ENCODE results near the gene NPR2.

NPR2 gene

DNA sequence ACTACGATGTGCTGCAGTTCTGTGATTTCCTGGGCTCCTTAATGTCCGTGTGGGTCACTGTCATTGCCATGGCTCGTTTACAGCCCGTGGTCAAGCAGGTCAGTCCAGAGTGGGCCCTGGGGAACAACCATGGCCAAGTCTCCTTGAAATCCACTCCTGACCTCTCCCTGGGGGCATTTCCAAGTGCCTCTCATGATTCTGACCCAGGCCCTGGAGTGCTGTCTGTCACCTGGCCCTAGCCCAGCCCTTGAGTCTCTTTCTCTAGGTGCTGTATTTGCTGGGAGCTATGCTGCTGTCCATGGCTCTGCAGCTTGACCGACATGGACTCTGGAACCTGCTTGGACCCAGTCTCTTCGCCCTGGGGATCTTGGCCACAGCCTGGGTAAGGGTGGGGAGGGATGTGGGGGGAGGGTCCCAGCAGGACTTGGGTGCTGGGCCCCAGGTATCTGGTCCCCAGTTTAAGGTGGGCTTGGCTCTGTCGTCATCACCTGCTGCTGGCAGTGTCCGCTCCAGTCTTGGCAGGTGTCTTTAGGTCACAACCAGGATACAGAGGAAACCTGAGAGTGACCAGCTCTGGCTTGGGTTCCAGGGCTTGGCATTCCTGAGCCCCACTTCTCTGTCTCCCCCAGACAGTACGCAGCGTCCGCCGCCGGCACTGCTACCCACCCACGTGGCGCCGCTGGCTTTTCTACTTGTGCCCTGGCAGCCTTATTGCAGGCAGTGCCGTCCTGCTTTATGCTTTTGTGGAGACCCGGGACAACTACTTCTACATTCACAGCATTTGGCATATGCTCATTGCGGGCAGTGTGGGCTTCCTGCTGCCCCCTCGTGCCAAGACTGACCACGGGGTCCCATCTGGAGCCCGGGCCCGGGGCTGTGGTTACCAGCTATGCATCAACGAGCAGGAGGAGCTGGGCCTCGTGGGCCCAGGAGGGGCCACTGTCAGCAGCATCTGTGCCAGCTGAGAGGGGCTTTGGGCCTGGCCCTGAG, 61.8 kb downstream of the NPR2 start:
- no peak for DNase-seq (ENCODE audit: extremely low read depth in 1 of 2, low read depth in 1 of 2)

DNA sequence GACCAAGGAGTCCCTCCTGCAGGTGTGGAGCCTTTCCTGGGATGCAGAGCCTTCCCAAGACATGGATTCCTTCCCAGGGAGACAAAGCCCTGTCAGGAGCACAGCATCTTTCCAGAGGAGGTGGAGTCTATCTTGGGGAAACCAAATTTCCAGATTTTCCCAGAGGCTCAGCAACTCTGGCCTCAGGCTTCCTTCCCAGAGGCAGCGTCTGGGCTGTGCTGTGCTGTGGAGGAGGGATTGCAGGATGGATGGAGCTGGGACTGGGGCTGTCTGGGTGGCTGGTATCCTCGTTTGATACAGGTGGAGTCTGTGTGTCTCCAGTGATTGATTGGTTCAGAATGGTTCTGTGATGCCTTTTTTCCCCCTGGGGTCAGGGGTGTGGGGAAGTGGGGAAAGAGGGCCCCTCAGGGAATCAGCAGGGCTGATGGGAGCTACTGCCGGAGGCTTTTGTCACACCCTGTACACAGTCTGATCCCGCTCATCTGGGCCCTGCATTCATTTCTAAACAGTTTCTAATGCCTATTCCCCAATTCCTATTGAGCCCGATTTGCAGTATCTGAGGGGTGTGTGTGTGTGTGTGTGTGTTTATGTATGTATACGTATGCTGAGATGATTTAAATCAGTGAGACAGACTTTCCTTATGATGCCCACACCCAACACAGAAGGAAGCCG, 62.8 kb downstream of the NPR2 start:
- no peak for DNase-seq (ENCODE audit: extremely low read depth in 1 of 2, low read depth in 1 of 2)

- DNase-seq (ENCODE audit: extremely low read depth in 1 of 2, low read depth in 1 of 2): no peak
Observed at GRCh38 chr9:35856206-35856605, 64.8 kb downstream of the NPR2 start.

DNA sequence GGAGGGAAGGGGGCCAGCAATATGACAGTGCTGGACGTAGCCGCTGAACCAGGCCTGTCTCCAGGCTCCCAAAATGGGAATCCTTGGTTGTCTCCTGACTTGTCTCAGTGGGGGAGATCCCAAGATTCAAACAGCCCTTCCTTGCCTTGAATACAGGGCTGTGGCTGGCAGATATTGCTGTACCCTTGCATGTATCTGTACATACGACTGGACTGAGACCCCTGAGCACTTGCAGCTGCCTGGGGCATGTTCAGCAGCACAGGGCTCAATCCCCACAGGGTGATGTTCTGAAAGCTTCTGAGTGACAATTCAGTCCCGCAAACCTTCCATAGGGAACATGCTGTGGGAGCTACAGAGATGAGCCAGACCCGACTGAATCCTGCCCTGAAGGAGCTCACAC, 65.5 kb downstream of the NPR2 start:
- no peak for DNase-seq (ENCODE audit: extremely low read depth in 1 of 2, low read depth in 1 of 2)

DNA sequence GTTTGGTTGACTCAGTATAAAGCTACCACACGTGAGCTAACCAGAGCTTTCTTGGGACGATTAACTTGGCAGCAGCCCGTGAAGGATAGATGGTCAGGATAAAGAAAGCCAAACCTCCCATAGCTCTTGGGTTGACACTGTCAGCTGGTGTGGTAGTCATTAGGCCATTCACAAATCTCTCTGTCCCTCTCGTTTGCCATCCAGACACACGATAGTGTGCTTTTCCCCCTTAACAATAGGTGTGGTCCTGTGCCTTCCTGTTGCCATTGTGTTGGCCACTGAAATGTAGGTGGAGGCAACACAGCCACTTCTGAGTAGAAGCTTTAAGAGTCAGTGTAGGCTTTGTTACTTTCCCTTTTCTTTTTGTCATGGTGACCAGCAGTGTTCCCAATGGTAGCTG, 67.1 kb downstream of the NPR2 start:
- DNase-seq (ENCODE audit: extremely low read depth in 1 of 2, low read depth in 1 of 2): no peak

All from activated CD8-positive, alpha-beta memory T cell treated with anti-CD3 and anti-CD28 coated beads for 1 hour (primary cell).